ENCODE data around the gene PIGS. TPM values are rescaled to one million over a fixed set of nuclear protein-coding genes. Genes with fewer than 3 reads are reported as not detected.

The PIGS gene
- total and polyA plus RNA-seq, 2 of the 13 experiments (the other 11 are each of a cell fraction or from before 2014, with no cell fraction given): 31.7 to 42.6 TPM

DNA sequence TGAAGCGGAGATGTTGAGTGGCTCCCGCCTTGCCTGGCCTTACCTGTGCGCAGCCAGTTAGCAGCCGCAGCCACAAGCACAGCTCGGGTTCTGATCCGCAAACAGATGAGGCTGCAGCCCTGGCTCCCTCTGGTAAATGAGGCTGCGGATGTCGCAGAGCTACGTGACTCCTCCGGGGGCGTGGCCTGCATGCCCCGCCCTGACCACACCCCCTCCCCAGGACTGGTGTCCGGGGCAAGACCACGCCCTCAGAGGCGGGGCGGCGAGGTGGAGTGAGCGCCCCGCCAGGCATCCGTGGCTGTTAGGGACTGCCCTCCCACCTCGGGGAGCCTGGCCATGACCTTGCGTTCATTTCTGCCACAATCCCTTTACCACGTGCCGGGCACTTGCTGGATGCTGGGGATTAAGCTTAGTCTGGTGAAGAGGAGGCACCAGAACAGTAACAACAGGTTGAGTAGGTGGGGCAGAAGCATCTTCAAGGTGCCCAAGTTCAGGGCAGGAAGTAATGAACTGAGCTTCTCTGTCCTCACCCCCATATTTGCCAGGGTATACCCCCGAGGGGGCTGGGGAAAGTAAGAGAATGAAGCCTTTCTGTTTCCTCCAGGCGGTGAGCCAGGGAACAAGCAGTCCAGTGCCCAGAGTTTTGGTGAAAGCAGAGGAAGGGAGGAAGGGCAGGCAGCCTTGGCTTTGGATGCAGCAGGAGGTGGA, 5.6 kb upstream of the PIGS start, which contains the start of gene ALDOC (continued):
- TF ChIP-seq, protein P1, sequence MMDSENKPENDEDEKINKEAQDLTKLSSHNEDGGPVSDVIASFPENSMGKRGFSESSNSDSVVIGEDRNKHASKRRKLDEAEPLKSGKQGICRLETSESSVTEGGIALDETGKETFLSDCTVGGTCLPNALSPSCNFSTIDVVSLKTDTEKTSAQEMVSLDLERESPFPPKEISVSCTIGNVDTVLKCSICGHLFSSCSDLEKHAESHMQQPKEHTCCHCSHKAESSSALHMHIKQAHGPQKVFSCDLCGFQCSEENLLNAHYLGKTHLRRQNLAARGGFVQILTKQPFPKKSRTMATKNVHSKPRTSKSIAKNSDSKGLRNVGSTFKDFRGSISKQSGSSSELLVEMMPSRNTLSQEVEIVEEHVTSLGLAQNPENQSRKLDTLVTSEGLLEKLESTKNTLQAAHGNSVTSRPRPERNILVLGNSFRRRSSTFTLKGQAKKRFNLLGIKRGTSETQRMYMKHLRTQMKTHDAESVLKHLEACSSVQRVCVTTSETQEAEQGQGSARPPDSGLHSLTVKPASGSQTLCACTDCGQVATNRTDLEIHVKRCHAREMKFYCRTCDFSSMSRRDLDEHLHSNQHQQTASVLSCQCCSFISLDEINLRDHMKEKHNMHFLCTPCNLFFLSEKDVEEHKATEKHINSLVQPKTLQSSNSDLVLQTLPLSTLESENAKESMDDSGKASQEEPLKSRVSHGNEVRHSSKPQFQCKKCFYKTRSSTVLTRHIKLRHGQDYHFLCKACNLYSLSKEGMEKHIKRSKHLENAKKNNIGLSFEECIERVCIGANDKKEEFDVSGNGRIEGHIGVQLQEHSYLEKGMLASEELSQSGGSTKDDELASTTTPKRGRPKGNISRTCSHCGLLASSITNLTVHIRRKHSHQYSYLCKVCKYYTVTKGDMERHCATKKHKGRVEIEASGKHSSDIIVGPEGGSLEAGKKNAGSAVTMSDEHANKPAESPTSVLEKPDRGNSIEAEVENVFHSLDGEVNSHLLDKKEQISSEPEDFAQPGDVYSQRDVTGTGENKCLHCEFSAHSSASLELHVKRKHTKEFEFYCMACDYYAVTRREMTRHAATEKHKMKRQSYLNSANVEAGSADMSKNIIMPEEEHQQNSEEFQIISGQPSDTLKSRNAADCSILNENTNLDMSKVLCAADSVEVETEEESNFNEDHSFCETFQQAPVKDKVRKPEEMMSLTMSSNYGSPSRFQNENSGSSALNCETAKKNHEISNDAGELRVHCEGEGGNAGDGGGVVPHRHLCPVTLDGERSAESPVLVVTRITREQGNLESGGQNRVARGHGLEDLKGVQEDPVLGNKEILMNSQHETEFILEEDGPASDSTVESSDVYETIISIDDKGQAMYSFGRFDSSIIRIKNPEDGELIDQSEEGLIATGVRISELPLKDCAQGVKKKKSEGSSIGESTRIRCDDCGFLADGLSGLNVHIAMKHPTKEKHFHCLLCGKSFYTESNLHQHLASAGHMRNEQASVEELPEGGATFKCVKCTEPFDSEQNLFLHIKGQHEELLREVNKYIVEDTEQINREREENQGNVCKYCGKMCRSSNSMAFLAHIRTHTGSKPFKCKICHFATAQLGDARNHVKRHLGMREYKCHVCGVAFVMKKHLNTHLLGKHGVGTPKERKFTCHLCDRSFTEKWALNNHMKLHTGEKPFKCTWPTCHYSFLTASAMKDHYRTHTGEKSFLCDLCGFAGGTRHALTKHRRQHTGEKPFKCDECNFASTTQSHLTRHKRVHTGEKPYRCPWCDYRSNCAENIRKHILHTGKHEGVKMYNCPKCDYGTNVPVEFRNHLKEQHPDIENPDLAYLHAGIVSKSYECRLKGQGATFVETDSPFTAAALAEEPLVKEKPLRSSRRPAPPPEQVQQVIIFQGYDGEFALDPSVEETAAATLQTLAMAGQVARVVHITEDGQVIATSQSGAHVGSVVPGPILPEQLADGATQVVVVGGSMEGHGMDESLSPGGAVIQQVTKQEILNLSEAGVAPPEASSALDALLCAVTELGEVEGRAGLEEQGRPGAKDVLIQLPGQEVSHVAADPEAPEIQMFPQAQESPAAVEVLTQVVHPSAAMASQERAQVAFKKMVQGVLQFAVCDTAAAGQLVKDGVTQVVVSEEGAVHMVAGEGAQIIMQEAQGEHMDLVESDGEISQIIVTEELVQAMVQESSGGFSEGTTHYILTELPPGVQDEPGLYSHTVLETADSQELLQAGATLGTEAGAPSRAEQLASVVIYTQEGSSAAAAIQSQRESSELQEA (CRISPR knock-in tag; IDR thresholded peaks at IDR 0.05; ENCODE audit: not compliant biosample characterization): peak; percentile 64
- TF ChIP-seq RARA (CRISPR knock-in tag; IDR thresholded peaks at IDR 0.05) (peak; percentile 92), CHD2 (IDR thresholded peaks at IDR 0.05; ENCODE audit: low read depth, low read length) (no peak), RFXAP (CRISPR knock-in tag; IDR thresholded peaks at IDR 0.05; ENCODE audit: borderline replicate concordance) (peak; percentile 45; the same call in 1 of the 2 replicates), MAZ (IDR thresholded peaks at IDR 0.05; ENCODE audit: borderline replicate concordance, low read depth, low read length) (peak; percentile 44; the same call in 1 of the 2 replicates), MAZ (CRISPR knock-in tag; IDR thresholded peaks at IDR 0.05; ENCODE audit: low read depth) (peak; percentile 63; the same call in 1 of the 2 replicates)
- TF ChIP-seq, protein P2, sequence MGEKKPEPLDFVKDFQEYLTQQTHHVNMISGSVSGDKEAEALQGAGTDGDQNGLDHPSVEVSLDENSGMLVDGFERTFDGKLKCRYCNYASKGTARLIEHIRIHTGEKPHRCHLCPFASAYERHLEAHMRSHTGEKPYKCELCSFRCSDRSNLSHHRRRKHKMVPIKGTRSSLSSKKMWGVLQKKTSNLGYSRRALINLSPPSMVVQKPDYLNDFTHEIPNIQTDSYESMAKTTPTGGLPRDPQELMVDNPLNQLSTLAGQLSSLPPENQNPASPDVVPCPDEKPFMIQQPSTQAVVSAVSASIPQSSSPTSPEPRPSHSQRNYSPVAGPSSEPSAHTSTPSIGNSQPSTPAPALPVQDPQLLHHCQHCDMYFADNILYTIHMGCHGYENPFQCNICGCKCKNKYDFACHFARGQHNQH (CRISPR knock-in tag; IDR thresholded peaks at IDR 0.05): no peak; the same call in 1 of the 2 replicates
- TF ChIP-seq, protein P3, sequence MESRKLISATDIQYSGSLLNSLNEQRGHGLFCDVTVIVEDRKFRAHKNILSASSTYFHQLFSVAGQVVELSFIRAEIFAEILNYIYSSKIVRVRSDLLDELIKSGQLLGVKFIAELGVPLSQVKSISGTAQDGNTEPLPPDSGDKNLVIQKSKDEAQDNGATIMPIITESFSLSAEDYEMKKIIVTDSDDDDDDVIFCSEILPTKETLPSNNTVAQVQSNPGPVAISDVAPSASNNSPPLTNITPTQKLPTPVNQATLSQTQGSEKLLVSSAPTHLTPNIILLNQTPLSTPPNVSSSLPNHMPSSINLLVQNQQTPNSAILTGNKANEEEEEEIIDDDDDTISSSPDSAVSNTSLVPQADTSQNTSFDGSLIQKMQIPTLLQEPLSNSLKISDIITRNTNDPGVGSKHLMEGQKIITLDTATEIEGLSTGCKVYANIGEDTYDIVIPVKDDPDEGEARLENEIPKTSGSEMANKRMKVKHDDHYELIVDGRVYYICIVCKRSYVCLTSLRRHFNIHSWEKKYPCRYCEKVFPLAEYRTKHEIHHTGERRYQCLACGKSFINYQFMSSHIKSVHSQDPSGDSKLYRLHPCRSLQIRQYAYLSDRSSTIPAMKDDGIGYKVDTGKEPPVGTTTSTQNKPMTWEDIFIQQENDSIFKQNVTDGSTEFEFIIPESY (CRISPR knock-in tag; IDR thresholded peaks at IDR 0.05): peak; percentile 36; the same call in 1 of the 2 replicates
- TF ChIP-seq, protein P4, sequence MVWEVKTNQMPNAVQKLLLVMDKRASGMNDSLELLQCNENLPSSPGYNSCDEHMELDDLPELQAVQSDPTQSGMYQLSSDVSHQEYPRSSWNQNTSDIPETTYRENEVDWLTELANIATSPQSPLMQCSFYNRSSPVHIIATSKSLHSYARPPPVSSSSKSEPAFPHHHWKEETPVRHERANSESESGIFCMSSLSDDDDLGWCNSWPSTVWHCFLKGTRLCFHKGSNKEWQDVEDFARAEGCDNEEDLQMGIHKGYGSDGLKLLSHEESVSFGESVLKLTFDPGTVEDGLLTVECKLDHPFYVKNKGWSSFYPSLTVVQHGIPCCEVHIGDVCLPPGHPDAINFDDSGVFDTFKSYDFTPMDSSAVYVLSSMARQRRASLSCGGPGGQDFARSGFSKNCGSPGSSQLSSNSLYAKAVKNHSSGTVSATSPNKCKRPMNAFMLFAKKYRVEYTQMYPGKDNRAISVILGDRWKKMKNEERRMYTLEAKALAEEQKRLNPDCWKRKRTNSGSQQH (CRISPR knock-in tag; IDR thresholded peaks at IDR 0.05; ENCODE audit: low read depth): peak; percentile 84; the same call in 1 of the 2 replicates
- TF ChIP-seq, protein P5, sequence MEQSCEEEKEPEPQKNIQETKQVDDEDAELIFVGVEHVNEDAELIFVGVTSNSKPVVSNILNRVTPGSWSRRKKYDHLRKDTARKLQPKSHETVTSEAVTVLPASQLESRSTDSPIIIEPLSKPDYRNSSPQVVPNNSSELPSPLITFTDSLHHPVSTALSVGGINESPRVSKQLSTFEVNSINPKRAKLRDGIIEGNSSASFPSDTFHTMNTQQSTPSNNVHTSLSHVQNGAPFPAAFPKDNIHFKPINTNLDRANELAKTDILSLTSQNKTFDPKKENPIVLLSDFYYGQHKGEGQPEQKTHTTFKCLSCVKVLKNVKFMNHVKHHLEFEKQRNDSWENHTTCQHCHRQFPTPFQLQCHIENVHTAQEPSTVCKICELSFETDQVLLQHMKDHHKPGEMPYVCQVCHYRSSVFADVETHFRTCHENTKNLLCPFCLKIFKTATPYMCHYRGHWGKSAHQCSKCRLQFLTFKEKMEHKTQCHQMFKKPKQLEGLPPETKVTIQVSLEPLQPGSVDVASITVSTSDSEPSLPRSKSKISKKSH (CRISPR knock-in tag; IDR thresholded peaks at IDR 0.05; ENCODE audit: borderline replicate concordance): peak; percentile 19; the same call in 1 of the 2 replicates
